ENCODE measurements around the gene C2CD3.

Gene C2CD3

DNA sequence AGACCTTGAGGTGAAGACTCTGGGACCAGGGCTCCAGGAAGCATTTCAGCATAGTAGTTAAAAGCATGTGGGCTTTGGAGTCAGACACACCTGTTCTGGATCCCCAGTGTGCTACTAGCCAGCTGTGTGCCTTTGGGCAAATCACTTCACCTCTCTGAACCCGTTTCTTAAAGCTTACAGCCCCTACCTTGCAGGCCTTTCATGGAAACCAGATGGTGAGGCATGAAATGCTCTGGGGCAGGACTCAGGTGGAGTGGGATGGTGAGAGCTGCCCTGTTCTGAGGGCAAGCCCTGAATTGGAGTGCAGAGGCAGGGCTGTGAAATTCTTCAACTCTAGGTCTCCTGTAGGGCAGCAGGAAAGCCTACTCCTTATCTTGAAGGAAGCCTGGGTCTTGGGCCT is 198.6 kb downstream of the C2CD3 start:
- FAIRE-seq = no peak
- no peak for DNase-seq (ENCODE audit: extremely low spot score, insufficient read length, low read depth)

DNA sequence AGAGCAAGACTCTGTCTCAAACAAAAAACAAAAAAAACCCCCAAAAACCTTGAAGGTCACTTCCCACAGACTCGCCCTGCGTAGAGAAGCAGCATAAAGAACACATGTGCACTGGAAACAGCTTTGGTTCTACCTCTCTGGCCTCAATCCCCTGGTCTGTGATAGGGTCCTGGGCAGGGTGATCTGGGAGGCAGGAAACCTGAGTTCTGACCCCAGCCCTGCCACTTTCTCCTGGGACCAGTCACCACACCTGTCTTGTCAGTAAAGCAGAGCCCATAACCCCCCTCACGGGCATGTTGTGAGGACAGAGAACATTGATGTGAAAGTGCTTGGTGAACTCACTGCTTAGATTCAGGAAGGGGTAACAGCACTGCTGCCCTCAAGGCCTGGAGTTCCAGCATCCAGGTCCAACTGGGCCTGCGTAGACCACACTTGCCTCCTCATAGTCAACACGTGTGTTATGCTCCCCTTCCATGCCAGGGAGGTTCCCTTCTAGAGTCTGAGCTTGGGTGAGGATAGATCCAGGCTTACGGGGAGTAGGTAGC is 199.6 kb downstream of the C2CD3 start:
- no peak for FAIRE-seq

DNA sequence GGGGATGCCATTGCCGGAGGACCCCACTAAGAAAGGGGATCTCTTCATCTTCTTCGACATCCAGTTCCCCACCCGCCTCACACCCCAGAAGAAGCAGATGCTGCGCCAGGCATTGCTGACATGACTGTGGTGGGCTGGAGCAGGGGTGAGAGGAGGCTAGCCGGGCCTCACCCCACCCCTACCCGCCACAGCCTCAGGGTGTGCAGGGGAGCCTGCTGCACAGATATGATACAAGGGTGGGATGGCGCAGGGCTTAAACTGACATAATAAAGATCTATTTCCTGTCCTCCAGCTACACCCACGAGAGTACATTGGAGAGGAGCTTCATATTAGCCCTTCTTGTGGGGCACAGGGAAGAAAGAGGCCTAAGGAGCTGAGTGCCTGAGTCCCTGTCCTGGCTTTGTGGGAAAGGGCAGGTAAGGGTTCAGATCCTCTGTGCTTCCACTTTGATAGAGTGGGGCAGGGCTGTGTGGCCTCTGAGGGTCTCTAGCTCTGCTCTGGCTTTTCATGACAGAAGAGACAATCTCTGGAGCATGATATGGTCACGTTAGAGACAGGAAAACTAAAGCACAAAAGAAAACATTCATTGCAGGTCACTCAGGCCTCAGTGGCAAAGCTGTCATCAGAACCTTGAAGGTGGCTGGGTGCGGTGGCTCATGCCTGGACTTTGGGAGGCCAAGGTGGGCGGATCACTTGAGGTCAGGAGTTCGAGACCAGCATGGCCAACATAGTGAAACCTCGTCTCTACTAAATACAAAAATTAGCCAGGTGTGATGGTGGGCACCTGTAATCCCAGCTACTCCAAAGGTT is 200.6 kb downstream of the C2CD3 start:
- DNase-seq (ENCODE audit: extremely low spot score, insufficient read length, low read depth) (no peak), FAIRE-seq (no peak)

More for the DNA sequence above, 199.6 kb downstream of the C2CD3 start:
- DNase-seq (ENCODE audit: extremely low spot score, insufficient read length, low read depth) = no peak

DNA sequence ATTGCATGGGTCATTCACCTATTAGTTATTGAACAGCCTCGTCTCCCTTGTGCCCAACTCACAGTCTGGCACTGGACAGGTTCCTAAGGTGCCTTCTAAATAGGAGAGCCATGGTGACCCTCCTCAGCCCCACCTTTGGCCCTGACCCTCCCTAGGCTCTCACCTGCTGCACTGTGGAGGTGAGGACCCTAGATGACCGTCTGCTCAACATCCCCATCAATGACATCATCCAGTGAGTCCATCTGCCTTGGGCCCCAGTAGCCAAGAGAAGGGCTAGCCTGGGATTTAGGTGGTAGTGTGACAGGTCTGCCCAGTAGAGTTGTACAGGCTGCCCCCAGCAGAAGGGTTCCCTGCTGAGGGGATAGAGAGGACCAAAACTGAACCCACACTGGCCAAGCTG is 201.7 kb downstream of the C2CD3 start:
- FAIRE-seq = no peak
- DNase-seq (ENCODE audit: extremely low spot score, insufficient read length, low read depth) = no peak

DNA sequence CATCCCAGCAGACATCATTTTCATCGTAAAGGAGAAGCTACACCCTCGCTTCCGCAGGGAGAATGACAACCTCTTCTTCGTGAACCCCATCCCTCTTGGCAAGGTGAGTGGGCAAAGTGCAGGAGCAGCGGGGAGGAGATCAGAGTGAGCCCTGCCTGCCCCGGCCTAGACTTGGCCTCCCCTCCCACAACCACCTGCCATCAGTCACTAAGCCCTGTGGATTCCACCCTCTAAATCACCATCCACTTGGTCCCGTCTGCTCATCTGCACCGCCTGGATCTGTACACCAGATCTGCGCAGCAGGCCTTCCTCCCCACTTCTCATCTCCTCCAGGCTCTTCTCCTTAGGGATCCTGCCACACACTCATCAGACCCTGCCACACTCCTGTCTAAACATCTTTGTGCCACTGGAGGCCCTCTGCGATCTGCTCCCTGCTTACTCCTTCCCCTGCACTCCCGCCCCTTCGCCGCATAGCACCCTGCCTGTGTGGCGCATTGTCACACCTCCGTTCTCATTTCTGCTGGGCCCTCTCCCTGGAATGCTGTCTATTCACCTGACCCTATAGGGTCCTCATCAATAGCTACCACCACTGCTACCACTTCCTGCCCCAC is 202.3 kb downstream of the C2CD3 start:
- DNase-seq (ENCODE audit: extremely low spot score, insufficient read length, low read depth) (no peak), FAIRE-seq (no peak)

DNA sequence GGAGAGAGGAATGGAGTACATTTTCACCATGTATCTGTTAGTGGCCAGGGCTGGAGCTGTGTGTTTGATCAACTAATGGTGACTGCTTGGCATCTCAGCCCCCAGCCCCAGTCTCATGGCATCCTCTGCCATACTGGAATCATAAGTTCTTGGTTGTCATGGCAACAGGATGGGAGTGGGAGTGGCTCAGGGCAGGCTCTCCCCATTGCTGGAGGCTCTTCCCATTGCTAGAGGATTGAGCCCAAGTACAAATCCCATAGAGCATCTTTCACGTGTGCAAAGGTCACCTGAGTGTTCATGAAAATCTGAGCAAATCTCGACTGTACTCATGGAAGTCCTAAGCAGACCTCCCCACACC is 205.1 kb downstream of the C2CD3 start:
- FAIRE-seq (no peak), DNase-seq (ENCODE audit: extremely low spot score, insufficient read length, low read depth) (no peak)

DNA sequence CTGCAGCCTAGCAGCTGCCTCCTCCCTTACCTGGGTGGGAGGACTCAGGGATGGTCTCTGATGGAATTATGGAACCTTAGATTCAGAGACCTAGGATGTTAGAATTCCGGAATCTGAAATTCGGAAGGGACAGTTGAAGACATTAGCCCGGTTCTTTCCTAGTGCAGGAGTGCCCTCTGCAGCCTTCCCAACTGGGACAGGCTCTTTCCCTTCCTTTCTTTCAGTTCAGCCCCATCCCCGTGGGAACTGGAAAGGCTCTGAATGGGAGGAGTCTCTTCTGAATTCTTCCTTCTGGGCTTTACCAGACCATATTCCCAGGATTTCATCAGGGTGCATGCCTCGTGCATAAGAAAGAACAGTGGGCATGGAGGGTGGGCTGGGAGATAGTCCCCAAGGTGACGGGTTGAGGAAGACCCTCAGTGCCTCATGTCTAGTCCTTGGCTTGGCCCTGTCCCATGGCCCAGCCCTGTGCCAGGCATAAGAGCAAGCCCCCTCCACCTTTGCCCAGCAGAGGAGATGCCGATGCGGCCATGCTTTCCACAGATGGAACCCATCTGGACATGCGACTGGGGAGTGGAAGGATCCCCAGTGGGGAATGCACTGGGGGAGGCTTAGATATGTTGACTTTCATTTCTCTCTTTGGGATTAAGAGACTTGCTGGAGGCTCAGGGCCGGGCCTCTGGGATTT is 205.6 kb downstream of the C2CD3 start:
- FAIRE-seq (no peak), DNase-seq (ENCODE audit: extremely low spot score, insufficient read length, low read depth) (no peak)

DNA sequence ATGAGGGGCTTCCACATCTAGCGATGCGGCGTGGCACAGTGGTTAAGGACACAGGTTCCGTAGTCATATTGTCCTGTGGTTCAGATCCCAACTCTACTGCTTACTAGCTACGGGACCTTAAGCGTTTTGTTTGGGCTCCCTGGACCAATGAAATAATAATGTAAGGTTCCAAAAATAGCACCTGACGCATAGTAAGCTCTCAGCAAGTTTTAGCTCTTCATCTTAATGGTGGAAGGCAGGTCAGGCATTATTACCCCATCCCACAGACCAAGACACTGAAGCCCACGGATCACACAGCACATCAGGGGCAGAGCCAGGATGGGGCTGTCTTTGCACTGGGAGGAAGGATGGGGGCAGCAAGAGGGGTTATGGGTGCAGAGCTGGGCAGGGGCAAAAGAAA is 206.9 kb downstream of the C2CD3 start:
- DNase-seq (ENCODE audit: extremely low spot score, insufficient read length, low read depth) (no peak), FAIRE-seq (no peak)

Measured in GM18507 (cell line).